Left ventricle myocardium inferior (tissue), 1 donor: ENCODE results near the gene TMEM132D. TPM values are rescaled to one million over a fixed set of nuclear protein-coding genes. Genes with fewer than 3 reads are reported as not detected.

Experiments
- DNase-seq: peaks from one replicate; pipeline ENCODE4 v3.0.0-alpha.2; 2020
- H3K27ac ChIP-seq: fragments of 200-600 bp; replicated peaks from 2 replicates; pipeline ENCODE4 v1.8.0; 2021
- H3K27me3 ChIP-seq: fragments of 200-600 bp; 2 replicates; pipeline ENCODE4 v1.8.0; 2021; ENCODE audit warnings: low read depth
- H3K36me3 ChIP-seq: fragments of 200-600 bp; 2 replicates; pipeline ENCODE4 v1.8.0; 2021
- H3K4me1 ChIP-seq: fragments of 200-600 bp; 2 replicates; pipeline ENCODE4 v1.8.0; 2021
- H3K4me3 ChIP-seq: fragments of 200-600 bp; 2 replicates; pipeline ENCODE4 v1.8.0; 2021; ENCODE audit warnings: mild to moderate bottlenecking, moderate library complexity
- H3K9me3 ChIP-seq: fragments of 200-600 bp; replicated peaks from 2 replicates; pipeline ENCODE4 v1.8.0; 2021
- intact Hi-C: fragments of 100-400 bp; cut with micrococcal nuclease; formaldehyde crosslinking; loops from one replicate; pipeline ENCODE4 v1.11.0; 2022
- total RNA-seq: library from RNA; stranded (reverse); fragmentation: NEBNext Ultra II Directional; extraction: Animal tissue kit (Norgen Biotek cat#: 25700); gene quantifications from one replicate; pipeline ENCODE4 v1.2.1, GENCODE V29; 2021
- TF ChIP-seq, protein P1 (sequence below): fragments of 200-600 bp; IDR thresholded peaks from 2 replicates; pipeline ENCODE4 v1.8.0; 2021; ENCODE audit warnings: antibody characterized with exemption, mild to moderate bottlenecking, borderline replicate concordance
- donor health status: DM: no; HTN: yes; CAD: no; lungs with severe emphysema.

TMEM132D gene
- total RNA-seq, 1 donor from 2014 or later = not detected

DNA sequence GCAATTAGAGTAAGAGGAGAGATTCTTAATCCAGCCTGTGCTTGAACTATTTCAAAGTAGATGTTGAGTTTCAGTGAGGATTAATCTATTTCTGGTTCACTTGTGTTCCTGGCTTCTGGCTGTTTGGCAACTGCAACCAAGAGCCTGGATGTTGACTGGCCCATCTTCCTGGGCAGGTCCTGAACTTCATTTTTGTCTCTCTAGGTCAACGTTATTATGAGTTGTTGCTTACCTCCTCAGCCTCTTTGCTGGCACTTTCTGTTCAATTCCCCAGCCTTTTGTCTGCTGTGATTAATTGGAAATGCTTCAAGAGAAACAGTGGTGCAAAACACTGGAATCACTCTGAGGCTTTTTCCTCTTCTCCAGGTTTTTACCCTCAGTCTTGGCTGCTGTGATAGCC, 56.8 kb downstream of the TMEM132D start:
- H3K27ac ChIP-seq = no peak overlapping the region
- H3K27me3 ChIP-seq = peaks cover 66% of the 10 kb centered on the region
- no peaks in the 10 kb centered on the region for H3K36me3 ChIP-seq
- no peaks in the 10 kb centered on the region for H3K9me3 ChIP-seq
- H3K4me3 ChIP-seq = no peak overlapping the region
- no peaks in the 10 kb centered on the region for H3K4me1 ChIP-seq
- intact Hi-C loops = no loop called here
- DNase-seq = no peak
- TF ChIP-seq, protein P1, sequence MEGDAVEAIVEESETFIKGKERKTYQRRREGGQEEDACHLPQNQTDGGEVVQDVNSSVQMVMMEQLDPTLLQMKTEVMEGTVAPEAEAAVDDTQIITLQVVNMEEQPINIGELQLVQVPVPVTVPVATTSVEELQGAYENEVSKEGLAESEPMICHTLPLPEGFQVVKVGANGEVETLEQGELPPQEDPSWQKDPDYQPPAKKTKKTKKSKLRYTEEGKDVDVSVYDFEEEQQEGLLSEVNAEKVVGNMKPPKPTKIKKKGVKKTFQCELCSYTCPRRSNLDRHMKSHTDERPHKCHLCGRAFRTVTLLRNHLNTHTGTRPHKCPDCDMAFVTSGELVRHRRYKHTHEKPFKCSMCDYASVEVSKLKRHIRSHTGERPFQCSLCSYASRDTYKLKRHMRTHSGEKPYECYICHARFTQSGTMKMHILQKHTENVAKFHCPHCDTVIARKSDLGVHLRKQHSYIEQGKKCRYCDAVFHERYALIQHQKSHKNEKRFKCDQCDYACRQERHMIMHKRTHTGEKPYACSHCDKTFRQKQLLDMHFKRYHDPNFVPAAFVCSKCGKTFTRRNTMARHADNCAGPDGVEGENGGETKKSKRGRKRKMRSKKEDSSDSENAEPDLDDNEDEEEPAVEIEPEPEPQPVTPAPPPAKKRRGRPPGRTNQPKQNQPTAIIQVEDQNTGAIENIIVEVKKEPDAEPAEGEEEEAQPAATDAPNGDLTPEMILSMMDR = no peak

- Histone ChIP-seq H3K4me3 (no peak overlapping the region), H3K36me3 (no peaks in the 10 kb centered on the region), H3K27ac (no peak overlapping the region), H3K27me3 (peaks cover 57% of the 10 kb centered on the region), H3K4me1 (no peaks in the 10 kb centered on the region), H3K9me3 (no peaks in the 10 kb centered on the region)
- DNase-seq = no peak
- TF ChIP-seq, protein P1 = no peak
- intact Hi-C loops = no loop called here
These were observed 59.1 kb downstream of the TMEM132D start for GRCh38 chr12:129844662-129845220.

- Histone ChIP-seq H3K4me1 (no peaks in the 10 kb centered on the region), H3K9me3 (no peaks in the 10 kb centered on the region), H3K27ac (no peak overlapping the region), H3K36me3 (no peaks in the 10 kb centered on the region), H3K4me3 (no peak overlapping the region), H3K27me3 (peaks cover 40% of the 10 kb centered on the region)
- TF ChIP-seq, protein P1 = no peak
- DNase-seq = no peak
- intact Hi-C loops = no loop called here
These were observed 62.6 kb downstream of the TMEM132D start for GRCh38 chr12:129841251-129841650.

DNA sequence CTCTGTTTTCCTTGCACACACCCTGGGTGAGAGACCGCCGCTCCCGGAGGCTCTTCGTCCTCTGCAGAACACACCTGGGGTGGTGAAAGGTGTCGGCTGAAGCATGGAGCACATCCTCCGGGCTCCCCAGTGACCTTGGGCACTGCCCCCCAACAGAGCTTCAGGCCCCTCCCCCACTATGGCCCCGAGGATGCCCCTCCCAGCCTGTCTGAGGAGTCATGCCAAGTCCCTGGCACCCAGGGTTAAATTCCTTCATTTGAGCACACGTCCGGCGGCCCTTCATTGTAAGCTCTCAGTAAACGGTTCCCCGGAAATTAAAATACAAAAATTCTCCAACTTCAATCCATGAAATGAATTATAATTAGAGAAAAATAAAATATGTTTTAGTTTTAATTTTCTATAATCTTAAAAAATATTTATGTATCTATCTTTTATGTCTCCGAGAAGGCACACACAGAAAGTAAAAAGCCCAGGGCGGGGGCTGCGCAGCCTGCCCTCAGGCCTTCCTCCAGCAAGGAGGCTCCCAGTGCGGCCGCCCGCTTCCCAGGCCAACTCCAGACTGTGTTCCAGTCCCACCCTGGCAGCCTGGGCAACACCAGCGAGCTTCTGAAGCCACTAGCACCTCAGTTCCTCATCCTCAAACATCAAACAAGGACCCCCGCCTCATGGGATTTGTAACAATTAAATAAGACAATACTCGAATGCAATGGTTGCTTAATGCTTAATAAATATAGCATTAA, 63.5 kb downstream of the TMEM132D start:
- Histone ChIP-seq H3K4me3 (no peak overlapping the region), H3K36me3 (no peaks in the 10 kb centered on the region), H3K4me1 (no peaks in the 10 kb centered on the region), H3K9me3 (no peaks in the 10 kb centered on the region), H3K27me3 (peaks cover 35% of the 10 kb centered on the region), H3K27ac (no peak overlapping the region)
- intact Hi-C loops = no loop called here
- TF ChIP-seq, protein P1 = no peak
- DNase-seq = no peak

DNA sequence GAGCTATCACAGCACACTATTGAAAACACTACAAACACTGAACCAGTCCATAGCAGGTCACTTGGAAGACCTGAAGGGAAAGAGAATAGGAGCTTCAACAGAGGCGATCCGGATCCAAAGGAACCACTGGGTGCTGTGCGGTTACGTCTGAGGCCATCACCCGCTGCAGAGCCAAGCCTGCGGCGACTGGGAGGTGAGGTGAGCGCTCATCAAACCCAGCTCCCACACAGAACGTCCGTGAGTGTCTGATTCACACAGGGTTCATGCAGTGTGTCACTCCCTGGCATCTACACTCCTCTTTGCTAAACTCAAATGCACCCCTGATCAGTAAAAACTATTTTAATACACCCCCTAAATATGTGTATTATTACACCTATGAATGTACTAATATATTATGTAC, 64.1 kb downstream of the TMEM132D start:
- no peaks in the 10 kb centered on the region for H3K4me1 ChIP-seq
- intact Hi-C loops = no loop called here
- H3K27me3 ChIP-seq = peaks cover 40% of the 10 kb centered on the region
- H3K4me3 ChIP-seq = no peak overlapping the region
- TF ChIP-seq, protein P1 = no peak
- no peaks in the 10 kb centered on the region for H3K9me3 ChIP-seq
- DNase-seq = no peak
- H3K27ac ChIP-seq = no peak overlapping the region
- no peaks in the 10 kb centered on the region for H3K36me3 ChIP-seq
